KMS-11 (cell line): Measurements from ENCODE around the gene SYNPR.

Experiments
- H2AFZ ChIP-seq: fragments of 200-600 bp; sonication (generic); 2 replicates; pipeline ENCODE4 v1.6.1; 2016; ENCODE audit warnings: antibody characterized with exemption, mixed run types, low read depth
- H3K27ac ChIP-seq: fragments of 200-600 bp; sonication (generic); 2 replicates; pipeline ENCODE4 v1.6.1; 2016; ENCODE audit warnings: mild to moderate bottlenecking, mixed run types
- H3K27me3 ChIP-seq: fragments of 200-600 bp; sonication (generic); 2 replicates; pipeline ENCODE4 v1.6.1; 2017; ENCODE audit warnings: mild to moderate bottlenecking, low read depth, mixed run types, moderate library complexity; ENCODE audit not compliant: insufficient read depth
- H3K36me3 ChIP-seq: fragments of 200-600 bp; sonication (generic); 2 replicates; pipeline ENCODE4 v1.6.1; 2017; ENCODE audit warnings: mild to moderate bottlenecking, mixed run types; ENCODE audit not compliant: insufficient read depth
- H3K4me1 ChIP-seq: fragments of 200-600 bp; sonication (generic); 2 replicates; pipeline ENCODE4 v1.6.1; 2016; ENCODE audit warnings: mild to moderate bottlenecking, low read depth, mixed run types; ENCODE audit not compliant: poor library complexity, severe bottlenecking
- H3K4me2 ChIP-seq: fragments of 200-600 bp; sonication (generic); 2 replicates; pipeline ENCODE4 v1.7.0; 2016; ENCODE audit warnings: mild to moderate bottlenecking, mixed run types
- H3K4me3 ChIP-seq: fragments of 200-600 bp; sonication (generic); IDR thresholded peaks from 2 replicates; pipeline ENCODE4 v1.6.1; 2017; ENCODE audit warnings: low read depth, low read length, mixed read lengths; ENCODE audit not compliant: insufficient read depth
- H3K79me2 ChIP-seq: fragments of 200-600 bp; sonication (generic); 2 replicates; pipeline ENCODE4 v1.6.1; 2016; ENCODE audit warnings: low read depth, mixed run types; ENCODE audit not compliant: insufficient read depth
- H3K9ac ChIP-seq: fragments of 200-600 bp; sonication (generic); 2 replicates; pipeline ENCODE4 v1.6.1; 2016; ENCODE audit warnings: mild to moderate bottlenecking, mixed run types
- H4K20me1 ChIP-seq: fragments of 200-600 bp; sonication (generic); 2 replicates; pipeline ENCODE4 v1.6.1; 2016; ENCODE audit warnings: mild to moderate bottlenecking, mixed run types; ENCODE audit not compliant: insufficient read depth
- TF ChIP-seq, protein P1 (sequence below): fragments of 200-600 bp; sonication (generic); conservative IDR thresholded peaks from 2 replicates; pipeline ENCODE4 v1.6.1; 2017; ENCODE audit warnings: low read depth, mild to moderate bottlenecking, antibody characterized with exemption, low read length, moderate library complexity, mixed read lengths

The SYNPR gene

DNA sequence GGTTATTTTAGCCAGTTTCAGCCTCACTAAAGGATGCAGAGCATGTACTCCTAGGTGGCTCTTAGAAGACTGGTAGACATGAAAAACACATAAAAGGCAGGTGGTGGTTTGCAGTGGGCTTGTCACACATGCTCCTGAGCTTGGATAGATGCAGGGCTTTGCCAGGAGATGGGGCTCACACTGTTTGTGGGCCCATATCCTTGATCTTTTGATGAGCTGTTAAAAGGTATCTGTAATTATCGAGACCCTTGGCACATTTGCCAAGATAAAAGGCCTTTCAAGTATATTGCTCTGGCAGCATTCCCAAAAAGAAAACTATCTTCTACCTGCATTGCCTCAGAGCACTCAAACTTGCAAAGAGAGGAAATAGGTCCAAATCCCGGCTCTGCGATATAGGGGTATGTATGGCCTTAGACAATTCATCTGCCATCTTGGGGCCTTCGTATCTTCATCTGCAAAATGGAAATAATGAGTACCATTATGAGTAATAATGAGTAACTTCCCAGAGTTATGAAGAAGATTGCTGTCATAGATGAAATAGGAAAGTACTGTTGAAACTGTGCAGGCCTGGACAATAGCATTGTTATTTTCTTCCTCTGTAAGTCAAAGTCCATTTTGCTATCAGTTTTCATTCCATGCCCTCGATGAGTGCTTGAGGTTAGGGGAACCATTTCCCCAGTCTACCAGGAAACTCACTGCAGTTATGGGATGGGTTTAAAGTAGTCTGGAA, 172.7 kb downstream of the SYNPR start:
- Histone ChIP-seq H3K27ac (no peak overlapping the region), H3K4me2 (no peak overlapping the region), H2AFZ (no peak overlapping the region), H3K79me2 (no peaks in the 10 kb centered on the region), H3K4me1 (no peaks in the 10 kb centered on the region), H4K20me1 (no peaks in the 10 kb centered on the region), H3K27me3 (no peaks in the 10 kb centered on the region), H3K36me3 (no peaks in the 10 kb centered on the region), H3K9ac (no peak overlapping the region), H3K4me3 (no peak overlapping the region)
- TF ChIP-seq, protein P1, sequence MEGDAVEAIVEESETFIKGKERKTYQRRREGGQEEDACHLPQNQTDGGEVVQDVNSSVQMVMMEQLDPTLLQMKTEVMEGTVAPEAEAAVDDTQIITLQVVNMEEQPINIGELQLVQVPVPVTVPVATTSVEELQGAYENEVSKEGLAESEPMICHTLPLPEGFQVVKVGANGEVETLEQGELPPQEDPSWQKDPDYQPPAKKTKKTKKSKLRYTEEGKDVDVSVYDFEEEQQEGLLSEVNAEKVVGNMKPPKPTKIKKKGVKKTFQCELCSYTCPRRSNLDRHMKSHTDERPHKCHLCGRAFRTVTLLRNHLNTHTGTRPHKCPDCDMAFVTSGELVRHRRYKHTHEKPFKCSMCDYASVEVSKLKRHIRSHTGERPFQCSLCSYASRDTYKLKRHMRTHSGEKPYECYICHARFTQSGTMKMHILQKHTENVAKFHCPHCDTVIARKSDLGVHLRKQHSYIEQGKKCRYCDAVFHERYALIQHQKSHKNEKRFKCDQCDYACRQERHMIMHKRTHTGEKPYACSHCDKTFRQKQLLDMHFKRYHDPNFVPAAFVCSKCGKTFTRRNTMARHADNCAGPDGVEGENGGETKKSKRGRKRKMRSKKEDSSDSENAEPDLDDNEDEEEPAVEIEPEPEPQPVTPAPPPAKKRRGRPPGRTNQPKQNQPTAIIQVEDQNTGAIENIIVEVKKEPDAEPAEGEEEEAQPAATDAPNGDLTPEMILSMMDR: no peak

DNA sequence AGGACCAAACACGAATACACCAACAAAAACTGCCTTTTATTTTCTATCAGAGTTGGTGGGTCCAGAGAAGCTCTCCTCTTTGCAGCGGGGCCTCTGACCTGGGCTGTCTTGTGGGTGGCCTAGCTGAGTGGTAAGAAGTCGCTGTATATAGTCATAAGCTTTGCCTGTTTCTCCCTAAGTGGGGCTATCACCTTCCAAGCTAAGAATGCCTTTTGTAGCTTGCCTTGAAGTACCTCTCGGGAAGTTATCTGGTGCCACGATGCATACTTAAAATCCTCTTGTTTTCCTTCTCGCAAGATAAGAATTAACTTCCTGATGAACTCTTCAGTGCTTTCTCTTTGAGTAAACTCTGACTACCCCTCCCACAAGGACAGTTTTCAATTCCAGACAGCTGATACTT, 178.8 kb downstream of the SYNPR start:
- Histone ChIP-seq H3K79me2 (no peaks in the 10 kb centered on the region), H3K4me2 (no peak overlapping the region), H3K4me1 (no peaks in the 10 kb centered on the region), H3K27me3 (no peaks in the 10 kb centered on the region), H4K20me1 (no peaks in the 10 kb centered on the region), H2AFZ (no peak overlapping the region), H3K27ac (no peak overlapping the region), H3K36me3 (no peaks in the 10 kb centered on the region), H3K4me3 (no peak overlapping the region), H3K9ac (no peak overlapping the region)
- TF ChIP-seq, protein P1: no peak

DNA sequence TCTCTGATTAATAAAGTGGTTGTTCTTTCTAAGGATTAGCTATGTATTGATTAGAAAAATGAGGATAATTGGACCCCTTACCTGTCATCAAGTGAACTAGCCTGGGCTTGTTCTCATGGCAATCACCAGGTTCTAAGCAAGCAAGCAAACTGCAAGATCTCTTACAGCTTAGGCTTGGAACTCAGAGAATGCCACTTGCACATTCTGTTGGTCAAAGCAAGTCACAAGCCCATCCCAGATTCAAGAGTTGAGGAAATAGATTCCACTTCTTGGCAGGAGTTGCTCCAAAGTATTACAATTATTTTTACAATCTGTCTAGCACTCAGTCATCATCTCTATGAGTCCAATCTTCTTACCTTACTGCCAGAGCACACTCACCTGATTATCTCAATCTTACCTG, 180.3 kb downstream of the SYNPR start:
- no peaks in the 10 kb centered on the region for H3K4me1 ChIP-seq
- H3K4me2 ChIP-seq: no peak overlapping the region
- no peaks in the 10 kb centered on the region for H3K79me2 ChIP-seq
- H3K36me3 ChIP-seq: no peaks in the 10 kb centered on the region
- no peak overlapping the region for H2AFZ ChIP-seq
- no peaks in the 10 kb centered on the region for H4K20me1 ChIP-seq
- H3K27ac ChIP-seq: no peak overlapping the region
- no peak overlapping the region for H3K9ac ChIP-seq
- no peak overlapping the region for H3K4me3 ChIP-seq
- TF ChIP-seq, protein P1: no peak
- H3K27me3 ChIP-seq: no peaks in the 10 kb centered on the region

DNA sequence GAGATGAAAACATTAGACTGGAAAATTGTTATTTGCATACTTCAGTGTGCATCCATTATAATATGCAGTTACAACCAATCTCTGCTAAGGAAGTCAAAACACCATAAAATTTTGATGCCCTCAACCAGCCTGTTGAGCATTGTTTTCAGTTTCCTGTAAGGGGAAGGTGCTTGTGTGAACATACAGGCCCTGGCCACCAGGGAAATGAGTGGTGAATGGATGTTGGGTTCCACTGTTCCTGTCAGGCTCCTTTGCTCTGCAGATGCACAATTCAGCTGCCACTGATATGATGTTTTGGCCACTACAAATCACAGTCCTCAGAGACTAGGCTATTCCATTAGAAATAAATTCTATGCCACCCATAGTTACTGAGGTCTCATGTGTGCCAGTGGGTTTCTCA, 184.6 kb downstream of the SYNPR start:
- TF ChIP-seq, protein P1: no peak
- Histone ChIP-seq H3K36me3 (no peaks in the 10 kb centered on the region), H3K79me2 (no peaks in the 10 kb centered on the region), H3K4me1 (no peaks in the 10 kb centered on the region), H2AFZ (no peak overlapping the region), H3K27ac (no peak overlapping the region), H3K9ac (no peak overlapping the region), H3K4me2 (no peak overlapping the region), H3K4me3 (no peak overlapping the region), H4K20me1 (no peaks in the 10 kb centered on the region), H3K27me3 (no peaks in the 10 kb centered on the region)
